MM.1S (cell line): ENCODE measurements around the gene NRXN3.

Experiments
- DNase-seq: peaks from one replicate; pipeline ENCODE4 v3.0.0-alpha.2; 2015
- H2AFZ ChIP-seq: fragments of 300-600 bp; sonication (generic); 2 replicates; pipeline ENCODE4 v1.6.0; 2016; ENCODE audit warnings: antibody characterized with exemption, low read length
- H3F3A ChIP-seq: fragments of 300-600 bp; sonication (generic); 2 replicates; pipeline ENCODE4 v1.6.1; 2016; ENCODE audit warnings: mild to moderate bottlenecking, antibody characterized with exemption, low read length, moderate library complexity, mixed read lengths; ENCODE audit not compliant: insufficient read depth
- H3K27ac ChIP-seq: fragments of 300-600 bp; sonication (generic); 2 replicates; pipeline ENCODE4 v1.5.1; 2016; ENCODE audit warnings: mild to moderate bottlenecking, low read length
- H3K27me3 ChIP-seq: fragments of 300-600 bp; sonication (generic); replicated peaks from 2 replicates; pipeline ENCODE4 v1.6.0; 2016; ENCODE audit warnings: low read length; ENCODE audit not compliant: insufficient read depth
- H3K36me3 ChIP-seq: fragments of 300-600 bp; sonication (generic); replicated peaks from 2 replicates; pipeline ENCODE4 v1.6.1; 2016; ENCODE audit warnings: mild to moderate bottlenecking, low read length, mixed read lengths; ENCODE audit not compliant: insufficient read depth
- H3K4me1 ChIP-seq: fragments of 300-600 bp; sonication (generic); 2 replicates; pipeline ENCODE4 v1.6.1; 2016; ENCODE audit warnings: low read length, mixed read lengths
- H3K4me2 ChIP-seq: fragments of 300-600 bp; sonication (generic); 2 replicates; pipeline ENCODE4 v1.6.0; 2016; ENCODE audit warnings: low read depth, low read length
- H3K4me3 ChIP-seq: fragments of 300-600 bp; sonication (generic); 2 replicates; pipeline ENCODE4 v1.5.1; 2016; ENCODE audit warnings: low read length, mixed read lengths
- H3K79me2 ChIP-seq: fragments of 300-600 bp; sonication (generic); 2 replicates; pipeline ENCODE4 v1.6.1; 2016; ENCODE audit warnings: mixed run types, low read length, mixed read lengths
- H3K9ac ChIP-seq: fragments of 300-600 bp; sonication (generic); 2 replicates; pipeline ENCODE4 v1.6.1; 2016; ENCODE audit warnings: low read length, mixed read lengths
- H3K9me2 ChIP-seq: fragments of 300-600 bp; sonication (generic); replicated peaks from 2 replicates; pipeline ENCODE4 v1.6.1; 2016; ENCODE audit warnings: mild to moderate bottlenecking, low read length, mixed read lengths; ENCODE audit not compliant: insufficient read depth
- H3K9me3 ChIP-seq: fragments of 300-600 bp; sonication (generic); replicated peaks from 2 replicates; pipeline ENCODE4 v1.6.1; 2016; ENCODE audit warnings: mild to moderate bottlenecking, low read length, mixed read lengths; ENCODE audit not compliant: insufficient read depth
- H4K20me1 ChIP-seq: fragments of 300-600 bp; sonication (generic); 2 replicates; pipeline ENCODE4 v1.6.1; 2016; ENCODE audit warnings: mild to moderate bottlenecking, low read length, moderate library complexity, mixed read lengths; ENCODE audit not compliant: insufficient read depth
- CTCF ChIP-seq: fragments of 300-600 bp; sonication (generic); IDR thresholded peaks from 2 replicates; pipeline ENCODE4 v1.5.1; 2016; ENCODE audit warnings: antibody characterized with exemption, low read length, mixed read lengths
- EZH2 ChIP-seq: fragments of 300-600 bp; sonication (generic); optimal IDR thresholded peaks from 2 replicates; pipeline ENCODE3; 2017; ENCODE audit warnings: low read depth, mild to moderate bottlenecking, antibody characterized with exemption, low read length, mixed read lengths
- EZH2phosphoT487 ChIP-seq: fragments of 300-600 bp; sonication (generic); IDR thresholded peaks from 2 replicates; pipeline ENCODE4 v1.6.1; 2018; ENCODE audit warnings: antibody characterized with exemption, low read length

Gene NRXN3

GRCh38 chr14:79641371-79641770 is 1471.2 kb downstream of the NRXN3 start:
- Histone ChIP-seq H3K4me2 (no peak overlapping the region), H3K79me2 (no peaks in the 10 kb centered on the region), H4K20me1 (no peaks in the 10 kb centered on the region), H3K9me3 (no peaks in the 10 kb centered on the region), H3K9me2 (no peaks in the 10 kb centered on the region), H2AFZ (no peak overlapping the region), H3K27me3 (no peaks in the 10 kb centered on the region), H3K4me3 (no peak overlapping the region), H3K9ac (no peak overlapping the region), H3F3A (no peaks in the 10 kb centered on the region), H3K36me3 (no peaks in the 10 kb centered on the region), H3K4me1 (no peaks in the 10 kb centered on the region), H3K27ac (no peak overlapping the region)
- no peak for DNase-seq
- no peak for TF ChIP-seq EZH2
- no peak for TF ChIP-seq EZH2phosphoT487
- no peak for TF ChIP-seq CTCF

GRCh38 chr14:79643132-79643531 is 1473.0 kb downstream of the NRXN3 start:
- H3K27ac ChIP-seq, result no peak overlapping the region
- no peaks in the 10 kb centered on the region for H3K9me3 ChIP-seq
- TF ChIP-seq EZH2 (no peak), EZH2phosphoT487 (no peak), CTCF (no peak)
- H4K20me1 ChIP-seq, result no peaks in the 10 kb centered on the region
- no peaks in the 10 kb centered on the region for H3K27me3 ChIP-seq
- H3K9me2 ChIP-seq, result no peaks in the 10 kb centered on the region
- DNase-seq, result no peak
- no peak overlapping the region for H3K4me2 ChIP-seq
- no peaks in the 10 kb centered on the region for H3K4me1 ChIP-seq
- no peak overlapping the region for H3K9ac ChIP-seq
- H2AFZ ChIP-seq, result no peak overlapping the region
- no peaks in the 10 kb centered on the region for H3F3A ChIP-seq
- no peaks in the 10 kb centered on the region for H3K36me3 ChIP-seq
- no peak overlapping the region for H3K4me3 ChIP-seq
- no peaks in the 10 kb centered on the region for H3K79me2 ChIP-seq

- no peak overlapping the region for H3K4me3 ChIP-seq
- DNase-seq, result no peak
- no peaks in the 10 kb centered on the region for H3K79me2 ChIP-seq
- H4K20me1 ChIP-seq, result no peaks in the 10 kb centered on the region
- H3F3A ChIP-seq, result no peaks in the 10 kb centered on the region
- H3K27ac ChIP-seq, result no peak overlapping the region
- no peaks in the 10 kb centered on the region for H3K9me2 ChIP-seq
- H3K27me3 ChIP-seq, result no peaks in the 10 kb centered on the region
- no peak for TF ChIP-seq CTCF
- TF ChIP-seq EZH2phosphoT487, result no peak
- no peak for TF ChIP-seq EZH2
- no peaks in the 10 kb centered on the region for H3K4me1 ChIP-seq
- no peak overlapping the region for H3K9ac ChIP-seq
- H3K4me2 ChIP-seq, result no peak overlapping the region
- H3K9me3 ChIP-seq, result no peaks in the 10 kb centered on the region
- no peaks in the 10 kb centered on the region for H3K36me3 ChIP-seq
- no peak overlapping the region for H2AFZ ChIP-seq
These were observed 1475.7 kb downstream of the NRXN3 start for GRCh38 chr14:79645753-79646362.
